ENCODE results near the gene WEE2. TPM values are rescaled to one million over a fixed set of nuclear protein-coding genes. Genes with fewer than 3 reads are reported as not detected.
"Not testable (repeated sequence)": the region's sequence is repeated elsewhere in the genome, so short reads cannot be mapped to it uniquely, and the experiment has no call there.

The WEE2 gene
- total RNA-seq, 1 donor from 2014 or later = not detected

GRCh38 chr7:141739250-141739649 lies 31.1 kb downstream of the WEE2 start:
- intact Hi-C loops (cut with DNase I) = loop anchor here (2.0 to 5.0 kb wide), 3 partner anchors 36 to 187 kb away; partner anchors contain the start of genes AGK and DENND11

GRCh38 chr7:141742229-141742628 lies 34.1 kb downstream of the WEE2 start:
- no peaks in the 10 kb centered on the region for H3K9me3 ChIP-seq
- TF ChIP-seq CTCF (IDR thresholded peaks at IDR 0.05) = no peak
- no peaks in the 10 kb centered on the region for H3K27me3 ChIP-seq
- intact Hi-C loops (cut with DNase I) = no loop called here
- H3K36me3 ChIP-seq = peaks cover 51 to 59% of the 10 kb centered on the region in 2 donors
- no peak for DNase-seq (ENCODE audit: low spot score in 2 of 2)
- H3K27ac ChIP-seq = no peak overlapping the region
- peaks cover 2 to 7% of the 10 kb centered on the region in 2 donors for H3K4me1 ChIP-seq
- H3K4me3 ChIP-seq = no peak overlapping the region

More at GRCh38 chr7:141739250-141739649, 31.1 kb downstream of the WEE2 start:
- no peak for DNase-seq (ENCODE audit: low spot score in 2 of 2)
- TF ChIP-seq CTCF (IDR thresholded peaks at IDR 0.05) = no peak
- H3K4me3 ChIP-seq = peak overlapping the region; percentile 70 to 73
- H3K36me3 ChIP-seq = peaks cover 29 to 32% of the 10 kb centered on the region in 2 donors
- no peaks in the 10 kb centered on the region for H3K27me3 ChIP-seq
- H3K27ac ChIP-seq = peak overlapping the region in 1 of 2 donors; percentile 81
- no peaks in the 10 kb centered on the region for H3K9me3 ChIP-seq
- H3K4me1 ChIP-seq = peaks cover 2 to 10% of the 10 kb centered on the region in 2 donors

GRCh38 chr7:141744131-141744530 lies 36.0 kb downstream of the WEE2 start:
- Histone ChIP-seq H3K9me3 (no peaks in the 10 kb centered on the region), H3K27me3 (no peaks in the 10 kb centered on the region), H3K4me3 (no peak overlapping the region), H3K36me3 (peaks cover 66 to 76% of the 10 kb centered on the region in 2 donors), H3K27ac (no peak overlapping the region), H3K4me1 (peaks cover 0 to 1% of the 10 kb centered on the region in 2 donors)
- no peak for DNase-seq (ENCODE audit: low spot score in 2 of 2)
- no peak for TF ChIP-seq CTCF (IDR thresholded peaks at IDR 0.05)
- intact Hi-C loops (cut with DNase I) = no loop called here

GRCh38 chr7:141748396-141748795 lies 40.2 kb downstream of the WEE2 start:
- TF ChIP-seq CTCF (IDR thresholded peaks at IDR 0.05) = no peak
- intact Hi-C loops (cut with DNase I) = no loop called here
- Histone ChIP-seq H3K36me3 (peaks cover 88 to 95% of the 10 kb centered on the region in 2 donors), H3K9me3 (peaks cover 7 to 9% of the 10 kb centered on the region in 2 donors), H3K27me3 (no peaks in the 10 kb centered on the region), H3K4me1 (no peaks in the 10 kb centered on the region), H3K27ac (no peak overlapping the region), H3K4me3 (no peak overlapping the region)
- DNase-seq (ENCODE audit: low spot score in 2 of 2) = no peak

GRCh38 chr7:141751904-141752303 lies 43.8 kb downstream of the WEE2 start:
- H3K36me3 ChIP-seq = peaks cover 57 to 79% of the 10 kb centered on the region in 2 donors
- DNase-seq (ENCODE audit: low spot score in 2 of 2); intact Hi-C loops (cut with DNase I): not testable (repeated sequence)

GRCh38 chr7:141752634-141753033 lies 44.5 kb downstream of the WEE2 start:
- no peaks in the 10 kb centered on the region for H3K27me3 ChIP-seq
- H3K36me3 ChIP-seq = peaks cover 61 to 79% of the 10 kb centered on the region in 2 donors
- H3K9me3 ChIP-seq = peaks cover 7 to 9% of the 10 kb centered on the region in 2 donors

More at GRCh38 chr7:141751904-141752303, 43.8 kb downstream of the WEE2 start:
- not testable (repeated sequence) for H3K9me3 ChIP-seq, H3K4me3 ChIP-seq, H3K4me1 ChIP-seq, H3K27me3 ChIP-seq, H3K27ac ChIP-seq

More at GRCh38 chr7:141752634-141753033, 44.5 kb downstream of the WEE2 start:
- Histone ChIP-seq H3K27ac (no peak overlapping the region), H3K4me3 (no peak overlapping the region), H3K4me1 (no peaks in the 10 kb centered on the region)
- TF ChIP-seq CTCF (IDR thresholded peaks at IDR 0.05) = peak in 2 of 3 experiments; percentile 4 to 11
- intact Hi-C loops (cut with DNase I) = no loop called here
- no peak for DNase-seq (ENCODE audit: low spot score in 2 of 2)
